Measurements from ENCODE around the gene RBM34.
A peak's percentile ranks its signal among the peaks of the same experiment; 100 is the strongest.
"Not testable (repeated sequence)": the region's sequence is repeated elsewhere in the genome, so short reads cannot be mapped to it uniquely, and the experiment has no call there.

The RBM34 gene

DNA sequence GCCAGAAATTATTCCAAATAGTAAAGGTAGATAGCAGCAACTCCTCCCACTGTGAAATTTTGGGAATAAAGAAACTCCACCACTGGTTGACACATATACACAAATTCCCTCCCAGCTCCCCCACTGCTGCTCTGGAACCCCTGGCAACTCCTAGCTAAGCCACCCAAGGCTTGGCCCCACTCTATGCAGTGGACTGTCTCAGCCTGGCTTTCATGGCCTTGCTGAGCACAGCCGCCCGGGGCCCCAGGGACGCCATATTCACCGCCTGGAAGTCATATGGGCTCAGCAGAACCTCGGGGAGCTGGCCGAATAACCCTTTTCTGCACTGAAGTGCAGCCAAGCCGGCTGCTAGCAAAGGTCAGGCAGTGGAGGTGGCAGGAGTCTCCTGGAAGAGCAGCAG is 15.4 kb upstream of the RBM34 start:
- no peak overlapping the region for H3K4me3 ChIP-seq (ENCODE audit: low read length)
- H3K4me2 ChIP-seq (ENCODE audit: low read length), result no peak overlapping the region
- H3K36me3 ChIP-seq (ENCODE audit: insufficient read depth, low read length), result peaks cover 34% of the 10 kb centered on the region
- H3K27me3 ChIP-seq (ENCODE audit: control insufficient read depth, insufficient read depth, low read length), result no peaks in the 10 kb centered on the region
- H3K9me3 ChIP-seq (replicated peaks; ENCODE audit: low read length), result no peaks in the 10 kb centered on the region
- H3K4me1 ChIP-seq (ENCODE audit: control insufficient read depth, insufficient read depth, low read length), result no peaks in the 10 kb centered on the region
- no peak overlapping the region for H3K9ac ChIP-seq (ENCODE audit: low read depth, low read length)

DNA sequence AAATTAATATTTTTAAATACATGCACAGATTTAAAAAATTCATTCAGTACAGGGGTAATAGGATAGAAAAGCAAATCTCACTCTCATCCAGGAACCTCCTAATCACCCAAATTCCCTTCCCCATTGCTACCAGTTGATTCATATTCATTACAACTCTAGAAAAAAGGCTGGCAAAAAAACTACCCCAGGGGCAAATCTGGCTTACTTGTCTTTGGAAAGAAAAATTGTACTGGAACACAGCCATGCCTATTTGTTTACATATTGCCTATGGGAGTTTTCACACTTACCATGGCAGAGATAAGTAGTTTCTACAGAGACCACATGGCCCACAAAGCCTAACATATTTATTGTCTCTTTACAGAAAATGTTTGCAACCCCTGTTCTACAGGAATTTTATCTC is 8.9 kb upstream of the RBM34 start:
- H3K36me3 ChIP-seq (ENCODE audit: insufficient read depth, low read length), result peaks cover 37% of the 10 kb centered on the region
- H3K4me2 ChIP-seq (ENCODE audit: low read length), result no peak overlapping the region
- H3K9me3 ChIP-seq (replicated peaks; ENCODE audit: low read length), result no peaks in the 10 kb centered on the region
- no peak overlapping the region for H3K9ac ChIP-seq (ENCODE audit: low read depth, low read length)
- H3K4me3 ChIP-seq (ENCODE audit: low read length), result no peak overlapping the region
- no peaks in the 10 kb centered on the region for H3K27me3 ChIP-seq (ENCODE audit: control insufficient read depth, insufficient read depth, low read length)
- H3K4me1 ChIP-seq (ENCODE audit: control insufficient read depth, insufficient read depth, low read length), result no peaks in the 10 kb centered on the region

GRCh38 chr1:235168375-235168774 is 7.3 kb upstream of the RBM34 start:
- Histone ChIP-seq H3K9ac (ENCODE audit: low read depth, low read length) (no peak overlapping the region), H3K4me3 (ENCODE audit: low read length) (no peak overlapping the region), H3K36me3 (ENCODE audit: insufficient read depth, low read length) (peaks cover 30% of the 10 kb centered on the region), H3K9me3 (replicated peaks; ENCODE audit: low read length) (no peaks in the 10 kb centered on the region), H3K27me3 (ENCODE audit: control insufficient read depth, insufficient read depth, low read length) (no peaks in the 10 kb centered on the region), H3K4me1 (ENCODE audit: control insufficient read depth, insufficient read depth, low read length) (no peaks in the 10 kb centered on the region), H3K4me2 (ENCODE audit: low read length) (no peak overlapping the region)

GRCh38 chr1:235161685-235162327 is 756 bp upstream of the RBM34 start:
- Histone ChIP-seq H3K9ac (ENCODE audit: low read depth, low read length) (peak overlapping the region; percentile 94), H3K4me2 (ENCODE audit: low read length) (peak overlapping the region; percentile 91), H3K27me3 (ENCODE audit: control insufficient read depth, insufficient read depth, low read length) (no peaks in the 10 kb centered on the region), H3K4me1 (ENCODE audit: control insufficient read depth, insufficient read depth, low read length) (peaks cover 14% of the 10 kb centered on the region), H3K4me3 (ENCODE audit: low read length) (peak overlapping the region; percentile 88), H3K36me3 (ENCODE audit: insufficient read depth, low read length) (peaks cover 21% of the 10 kb centered on the region), H3K9me3 (replicated peaks; ENCODE audit: low read length) (no peaks in the 10 kb centered on the region)

- H3K9me3 ChIP-seq (replicated peaks; ENCODE audit: low read length), result no peaks in the 10 kb centered on the region
- peak overlapping the region; percentile 94 for H3K9ac ChIP-seq (ENCODE audit: low read depth, low read length)
- H3K4me2 ChIP-seq (ENCODE audit: low read length), result peak overlapping the region; percentile 91
- H3K27me3 ChIP-seq (ENCODE audit: control insufficient read depth, insufficient read depth, low read length), result no peaks in the 10 kb centered on the region
- peak overlapping the region; percentile 88 for H3K4me3 ChIP-seq (ENCODE audit: low read length)
- H3K36me3 ChIP-seq (ENCODE audit: insufficient read depth, low read length), result peaks cover 30% of the 10 kb centered on the region
- H3K4me1 ChIP-seq (ENCODE audit: control insufficient read depth, insufficient read depth, low read length), result peaks cover 14% of the 10 kb centered on the region
Measured at GRCh38 chr1:235160383-235160956, 580 bp downstream of the RBM34 start.

DNA sequence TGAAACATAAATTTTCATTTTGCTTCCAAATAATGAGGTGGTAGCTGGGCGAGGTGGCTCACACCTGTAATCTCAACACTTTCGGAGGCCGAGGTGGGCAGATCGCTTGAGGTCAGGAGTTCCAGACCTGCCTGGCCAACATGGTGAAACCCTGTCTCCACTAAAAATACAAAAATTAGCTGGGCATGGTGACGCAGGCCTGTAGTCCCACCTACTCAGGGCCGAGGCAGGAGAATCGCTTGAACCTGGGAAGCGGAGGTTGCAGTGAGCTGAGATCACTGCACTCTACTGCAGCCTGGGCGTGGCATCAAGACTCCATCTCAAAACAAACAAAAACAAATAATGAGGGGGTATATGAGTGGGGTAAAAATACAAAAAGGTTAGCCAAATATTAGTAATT is 1.1 kb downstream of the RBM34 start:
- peaks cover 32% of the 10 kb centered on the region for H3K36me3 ChIP-seq (ENCODE audit: insufficient read depth, low read length)
- peak overlapping the region; percentile 91 for H3K4me2 ChIP-seq (ENCODE audit: low read length)
- peak overlapping the region; percentile 94 for H3K9ac ChIP-seq (ENCODE audit: low read depth, low read length)
- peaks cover 14% of the 10 kb centered on the region for H3K4me1 ChIP-seq (ENCODE audit: control insufficient read depth, insufficient read depth, low read length)
- H3K9me3 ChIP-seq (replicated peaks; ENCODE audit: low read length); H3K27me3 ChIP-seq (ENCODE audit: control insufficient read depth, insufficient read depth, low read length): not testable (repeated sequence)
- peak overlapping the region; percentile 88 for H3K4me3 ChIP-seq (ENCODE audit: low read length)

GRCh38 chr1:235159284-235159683 is 1.8 kb downstream of the RBM34 start:
- H3K9me3 ChIP-seq (replicated peaks; ENCODE audit: low read length); H3K4me3 ChIP-seq (ENCODE audit: low read length); H3K27me3 ChIP-seq (ENCODE audit: control insufficient read depth, insufficient read depth, low read length); H3K9ac ChIP-seq (ENCODE audit: low read depth, low read length); H3K4me2 ChIP-seq (ENCODE audit: low read length): not testable (repeated sequence)
- H3K36me3 ChIP-seq (ENCODE audit: insufficient read depth, low read length), result peaks cover 39% of the 10 kb centered on the region
- peaks cover 14% of the 10 kb centered on the region for H3K4me1 ChIP-seq (ENCODE audit: control insufficient read depth, insufficient read depth, low read length)

DNA sequence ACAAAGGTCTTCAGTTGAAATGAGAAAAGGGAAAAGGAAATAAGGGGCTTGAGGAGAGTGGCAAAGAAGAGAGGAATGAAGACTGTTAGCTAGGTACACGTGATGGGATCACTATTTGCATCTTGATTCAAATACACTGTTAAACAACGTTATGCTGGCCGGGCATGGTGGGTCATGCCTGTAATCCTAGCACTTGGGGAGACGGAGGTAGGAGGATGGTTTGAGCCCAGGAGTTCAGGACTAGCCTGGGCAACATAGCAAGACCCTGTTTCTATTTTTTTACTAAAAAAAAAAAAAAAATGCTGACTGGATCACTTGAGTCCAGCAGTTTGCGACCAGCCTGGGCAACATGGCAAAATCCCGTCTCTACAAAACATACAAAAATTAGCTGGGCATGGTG is 2.4 kb downstream of the RBM34 start:
- H3K4me3 ChIP-seq (ENCODE audit: low read length), result no peak overlapping the region
- H3K4me2 ChIP-seq (ENCODE audit: low read length), result no peak overlapping the region
- no peaks in the 10 kb centered on the region for H3K9me3 ChIP-seq (replicated peaks; ENCODE audit: low read length)
- no peaks in the 10 kb centered on the region for H3K27me3 ChIP-seq (ENCODE audit: control insufficient read depth, insufficient read depth, low read length)
- peaks cover 40% of the 10 kb centered on the region for H3K36me3 ChIP-seq (ENCODE audit: insufficient read depth, low read length)
- no peak overlapping the region for H3K9ac ChIP-seq (ENCODE audit: low read depth, low read length)
- H3K4me1 ChIP-seq (ENCODE audit: control insufficient read depth, insufficient read depth, low read length), result peaks cover 14% of the 10 kb centered on the region

DNA sequence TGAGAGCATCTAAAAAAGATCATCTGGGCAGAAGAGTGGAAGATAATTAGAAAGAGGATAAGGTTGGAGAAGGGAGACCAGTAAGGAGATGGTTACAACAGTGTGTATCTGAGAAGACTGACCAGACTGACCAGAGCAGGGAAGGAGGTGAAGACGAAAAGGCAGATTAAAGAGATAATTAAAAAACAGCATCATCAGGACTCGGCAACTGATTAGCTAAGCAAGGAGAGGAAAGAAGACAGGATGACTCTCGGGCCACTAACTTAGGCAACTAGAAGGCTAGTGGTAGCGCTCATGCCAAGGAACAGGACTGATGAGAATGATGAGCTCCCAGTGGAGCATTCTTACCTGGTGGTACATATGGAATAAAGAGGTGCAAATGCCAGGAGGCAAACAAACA is 3.9 kb downstream of the RBM34 start:
- Histone ChIP-seq H3K9ac (ENCODE audit: low read depth, low read length) (no peak overlapping the region), H3K27me3 (ENCODE audit: control insufficient read depth, insufficient read depth, low read length) (no peaks in the 10 kb centered on the region), H3K9me3 (replicated peaks; ENCODE audit: low read length) (no peaks in the 10 kb centered on the region), H3K4me2 (ENCODE audit: low read length) (no peak overlapping the region), H3K4me3 (ENCODE audit: low read length) (no peak overlapping the region), H3K36me3 (ENCODE audit: insufficient read depth, low read length) (peaks cover 52% of the 10 kb centered on the region), H3K4me1 (ENCODE audit: control insufficient read depth, insufficient read depth, low read length) (peaks cover 14% of the 10 kb centered on the region)

GRCh38 chr1:235156740-235157139 is 4.3 kb downstream of the RBM34 start:
- Histone ChIP-seq H3K9ac (ENCODE audit: low read depth, low read length) (no peak overlapping the region), H3K4me3 (ENCODE audit: low read length) (no peak overlapping the region), H3K27me3 (ENCODE audit: control insufficient read depth, insufficient read depth, low read length) (no peaks in the 10 kb centered on the region), H3K36me3 (ENCODE audit: insufficient read depth, low read length) (peaks cover 56% of the 10 kb centered on the region), H3K4me1 (ENCODE audit: control insufficient read depth, insufficient read depth, low read length) (peaks cover 10% of the 10 kb centered on the region), H3K4me2 (ENCODE audit: low read length) (no peak overlapping the region), H3K9me3 (replicated peaks; ENCODE audit: low read length) (no peaks in the 10 kb centered on the region)

DNA sequence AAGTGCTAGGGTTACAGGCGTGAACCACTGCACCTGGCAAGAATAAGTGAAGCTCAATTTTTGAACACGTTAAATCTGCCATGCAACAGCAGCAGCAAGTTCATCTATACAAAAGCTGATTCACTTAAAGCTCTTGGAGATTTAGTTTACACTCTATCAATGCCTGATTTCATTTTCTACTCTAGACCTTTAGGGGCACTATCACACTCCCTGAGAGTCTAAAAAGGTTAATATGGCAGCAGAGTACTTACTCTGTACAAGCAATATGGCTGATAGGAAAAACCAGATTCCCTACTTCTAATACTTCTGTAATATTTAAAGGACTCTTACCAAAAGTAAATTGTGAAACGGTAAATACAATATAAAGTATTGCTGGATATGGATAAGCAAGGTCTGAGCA is 4.8 kb downstream of the RBM34 start:
- Histone ChIP-seq H3K4me2 (ENCODE audit: low read length) (no peak overlapping the region), H3K4me1 (ENCODE audit: control insufficient read depth, insufficient read depth, low read length) (peaks cover 8% of the 10 kb centered on the region), H3K9me3 (replicated peaks; ENCODE audit: low read length) (no peaks in the 10 kb centered on the region), H3K36me3 (ENCODE audit: insufficient read depth, low read length) (peaks cover 61% of the 10 kb centered on the region), H3K27me3 (ENCODE audit: control insufficient read depth, insufficient read depth, low read length) (no peaks in the 10 kb centered on the region), H3K9ac (ENCODE audit: low read depth, low read length) (no peak overlapping the region), H3K4me3 (ENCODE audit: low read length) (no peak overlapping the region)

DNA sequence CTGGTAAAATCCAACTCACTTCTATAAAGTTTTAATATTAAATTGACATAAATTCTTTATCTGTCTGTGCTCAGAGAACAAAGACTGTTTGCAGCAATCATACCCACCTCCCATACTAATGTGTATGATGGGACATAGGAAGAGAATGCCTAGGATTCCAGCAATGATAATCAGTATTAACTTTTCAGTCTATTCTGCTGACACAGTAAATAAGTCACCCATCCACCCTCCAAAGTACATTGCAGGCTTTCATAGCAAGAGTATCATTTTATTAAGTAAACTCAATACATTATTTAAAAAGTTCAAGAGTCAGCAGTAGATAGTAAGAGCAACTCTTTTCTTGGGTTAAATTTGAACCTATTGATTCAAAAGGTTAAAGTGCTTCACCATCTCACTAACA is 8.8 kb downstream of the RBM34 start:
- H3K4me3 ChIP-seq (ENCODE audit: low read length), result no peak overlapping the region
- peaks cover 71% of the 10 kb centered on the region for H3K36me3 ChIP-seq (ENCODE audit: insufficient read depth, low read length)

More for the DNA sequence above, 8.8 kb downstream of the RBM34 start:
- Histone ChIP-seq H3K27me3 (ENCODE audit: control insufficient read depth, insufficient read depth, low read length) (no peaks in the 10 kb centered on the region), H3K4me1 (ENCODE audit: control insufficient read depth, insufficient read depth, low read length) (no peaks in the 10 kb centered on the region), H3K9ac (ENCODE audit: low read depth, low read length) (no peak overlapping the region), H3K4me2 (ENCODE audit: low read length) (no peak overlapping the region), H3K9me3 (replicated peaks; ENCODE audit: low read length) (no peaks in the 10 kb centered on the region)
